ENCODE measurements around the gene KCNH2.

GRCh38 chr7:150954201-150954985 lies 23.7 kb downstream of the KCNH2 start:
- no peak for TF ChIP-seq POLR2AphosphoS5 (IDR thresholded peaks at IDR 0.05; ENCODE audit: low read depth, low read length)
- no peak for TF ChIP-seq SIN3A (IDR thresholded peaks at IDR 0.05; ENCODE audit: borderline replicate concordance, insufficient read depth, low read length)
- no peak for TF ChIP-seq TAF1 (IDR thresholded peaks at IDR 0.05; ENCODE audit: borderline replicate concordance, insufficient read depth, low read length)
- TF ChIP-seq, protein P1, sequence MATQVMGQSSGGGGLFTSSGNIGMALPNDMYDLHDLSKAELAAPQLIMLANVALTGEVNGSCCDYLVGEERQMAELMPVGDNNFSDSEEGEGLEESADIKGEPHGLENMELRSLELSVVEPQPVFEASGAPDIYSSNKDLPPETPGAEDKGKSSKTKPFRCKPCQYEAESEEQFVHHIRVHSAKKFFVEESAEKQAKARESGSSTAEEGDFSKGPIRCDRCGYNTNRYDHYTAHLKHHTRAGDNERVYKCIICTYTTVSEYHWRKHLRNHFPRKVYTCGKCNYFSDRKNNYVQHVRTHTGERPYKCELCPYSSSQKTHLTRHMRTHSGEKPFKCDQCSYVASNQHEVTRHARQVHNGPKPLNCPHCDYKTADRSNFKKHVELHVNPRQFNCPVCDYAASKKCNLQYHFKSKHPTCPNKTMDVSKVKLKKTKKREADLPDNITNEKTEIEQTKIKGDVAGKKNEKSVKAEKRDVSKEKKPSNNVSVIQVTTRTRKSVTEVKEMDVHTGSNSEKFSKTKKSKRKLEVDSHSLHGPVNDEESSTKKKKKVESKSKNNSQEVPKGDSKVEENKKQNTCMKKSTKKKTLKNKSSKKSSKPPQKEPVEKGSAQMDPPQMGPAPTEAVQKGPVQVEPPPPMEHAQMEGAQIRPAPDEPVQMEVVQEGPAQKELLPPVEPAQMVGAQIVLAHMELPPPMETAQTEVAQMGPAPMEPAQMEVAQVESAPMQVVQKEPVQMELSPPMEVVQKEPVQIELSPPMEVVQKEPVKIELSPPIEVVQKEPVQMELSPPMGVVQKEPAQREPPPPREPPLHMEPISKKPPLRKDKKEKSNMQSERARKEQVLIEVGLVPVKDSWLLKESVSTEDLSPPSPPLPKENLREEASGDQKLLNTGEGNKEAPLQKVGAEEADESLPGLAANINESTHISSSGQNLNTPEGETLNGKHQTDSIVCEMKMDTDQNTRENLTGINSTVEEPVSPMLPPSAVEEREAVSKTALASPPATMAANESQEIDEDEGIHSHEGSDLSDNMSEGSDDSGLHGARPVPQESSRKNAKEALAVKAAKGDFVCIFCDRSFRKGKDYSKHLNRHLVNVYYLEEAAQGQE (IDR thresholded peaks at IDR 0.05; ENCODE audit: insufficient read depth in 1 of 2, low read depth in 2 of 2, low read length in 2 of 2), result no peak
